Measurements from ENCODE around the gene SYMPK.
"Not testable (repeated sequence)": the region's sequence is repeated elsewhere in the genome, so short reads cannot be mapped to it uniquely, and the experiment has no call there.

The SYMPK gene

DNA sequence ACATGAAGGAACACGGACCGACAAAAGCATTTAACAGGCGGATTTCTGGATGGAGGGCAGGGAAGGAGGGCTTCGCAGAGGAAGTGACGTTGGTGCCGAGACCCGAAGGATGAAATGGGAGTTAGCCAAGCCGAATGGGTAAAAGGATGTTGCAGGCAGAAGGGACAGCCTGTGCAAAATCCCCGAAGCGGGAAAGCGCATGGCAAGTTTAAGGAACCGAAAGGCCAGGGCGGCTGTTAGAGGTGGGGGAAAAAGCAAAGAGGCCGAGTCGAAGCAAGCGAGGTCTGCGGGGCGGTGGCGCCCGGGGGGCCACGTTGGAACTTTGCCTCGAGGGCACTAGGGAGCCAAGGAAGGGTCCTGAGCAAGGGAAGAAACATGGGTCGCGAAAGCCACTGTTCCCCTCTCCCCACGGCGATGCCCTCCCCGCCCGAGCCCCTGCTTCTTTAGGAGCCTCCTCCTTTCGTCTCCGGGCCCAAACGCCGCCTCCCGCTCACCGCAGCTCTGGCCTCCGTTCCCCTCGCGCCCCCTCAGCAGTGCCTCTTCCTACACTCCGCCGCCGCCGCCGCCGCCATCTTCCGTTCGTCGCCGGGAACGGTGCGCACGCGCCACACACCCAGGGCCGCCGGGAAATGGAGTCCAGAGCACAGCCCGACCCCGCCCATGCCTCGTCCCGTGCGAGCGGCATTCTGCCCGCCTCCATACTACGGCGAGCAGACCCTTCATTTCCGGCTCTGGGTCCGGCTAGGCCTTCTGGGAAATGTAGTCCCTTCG, at the start of gene SYMPK:
Gene SYMPK, minus strand, starts transcription at position 584 of the 771 bp plus-strand sequence. CDS start 8,652 bp downstream, outside the sequence.
- DNase-seq (ENCODE audit: low spot score), result peak; percentile 99

DNA sequence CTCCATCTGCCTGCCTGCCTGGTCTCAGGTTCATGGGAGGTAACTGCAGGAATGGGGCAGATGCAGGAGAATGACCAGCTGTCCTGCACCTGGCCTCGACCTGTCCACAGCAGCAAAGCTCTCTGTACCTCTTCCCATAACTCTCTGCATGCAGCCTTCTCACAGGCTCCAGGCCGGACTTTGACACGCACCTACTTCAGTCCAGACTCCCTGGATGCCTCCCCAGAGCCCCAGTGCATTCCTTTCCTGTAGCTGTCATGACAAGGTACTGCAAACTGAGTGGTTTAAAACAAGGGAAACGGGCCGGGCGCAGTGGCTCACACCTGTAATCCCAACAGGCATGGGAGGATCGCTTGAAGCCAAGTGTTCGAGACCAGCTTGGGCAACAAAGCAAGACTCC, 48.3 kb upstream of the SYMPK start:
- peak; percentile 51 for DNase-seq (ENCODE audit: low spot score)

DNA sequence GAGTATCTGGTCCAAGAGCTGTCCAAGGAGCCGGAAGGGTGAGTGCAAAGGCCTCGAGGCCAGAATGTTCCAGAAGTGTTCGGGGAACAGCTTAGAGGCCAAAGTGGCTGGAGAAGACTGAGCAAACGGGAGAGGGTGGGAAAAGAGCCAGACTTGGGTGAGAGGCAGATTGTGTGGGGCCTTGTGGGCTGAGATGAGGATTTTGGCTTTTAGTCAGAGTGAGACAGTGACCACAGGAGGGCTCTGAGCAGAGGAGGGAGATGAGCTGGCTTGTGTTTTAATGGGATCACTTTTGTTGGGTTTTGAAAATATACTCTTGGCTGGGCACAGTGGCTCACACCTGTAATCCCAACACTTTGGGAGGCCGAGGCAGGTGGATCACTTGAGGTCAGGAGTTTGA, 46.0 kb upstream of the SYMPK start:
- DNase-seq (ENCODE audit: low spot score), result no peak

DNA sequence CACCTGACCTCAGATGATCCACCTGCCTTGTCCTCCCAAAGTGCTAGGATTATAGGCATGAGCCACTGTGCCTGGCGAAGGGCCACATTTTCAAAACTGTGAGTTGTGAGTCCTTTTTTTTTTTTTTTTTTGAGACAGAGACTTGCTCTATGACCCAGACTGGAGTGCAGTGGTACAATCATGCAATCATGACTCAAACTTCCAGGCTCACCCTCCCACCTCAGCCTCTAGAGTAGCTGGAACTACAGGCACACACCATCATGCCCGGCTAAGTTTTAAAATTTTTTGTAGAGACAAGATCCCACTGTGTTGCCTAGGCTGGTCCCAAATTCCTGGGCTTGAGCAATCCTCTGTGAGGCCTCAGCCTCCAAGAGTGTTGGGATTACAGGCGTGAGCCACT, 43.3 kb upstream of the SYMPK start:
- DNase-seq (ENCODE audit: low spot score), result no peak

DNA sequence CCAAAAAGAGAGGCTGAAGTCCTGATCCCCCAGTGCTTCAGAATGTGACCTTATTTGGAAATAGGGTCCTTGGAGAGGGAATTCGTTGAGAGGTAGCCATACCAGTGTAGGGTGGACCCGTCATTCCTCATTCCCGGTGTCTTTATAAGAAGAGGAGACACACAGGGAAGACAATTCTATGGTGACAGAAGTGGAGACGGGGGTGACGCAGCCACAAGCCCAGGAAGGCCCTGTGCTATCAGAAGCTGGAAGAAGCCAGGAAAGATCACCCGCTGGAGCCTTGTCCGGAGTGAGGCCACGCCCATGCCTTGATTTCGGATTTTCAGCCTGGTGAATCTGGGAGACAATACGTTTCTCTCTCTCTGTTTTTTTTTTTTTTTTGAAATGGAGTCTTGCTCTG, 42.1 kb upstream of the SYMPK start:
- no peak for DNase-seq (ENCODE audit: low spot score)

DNA sequence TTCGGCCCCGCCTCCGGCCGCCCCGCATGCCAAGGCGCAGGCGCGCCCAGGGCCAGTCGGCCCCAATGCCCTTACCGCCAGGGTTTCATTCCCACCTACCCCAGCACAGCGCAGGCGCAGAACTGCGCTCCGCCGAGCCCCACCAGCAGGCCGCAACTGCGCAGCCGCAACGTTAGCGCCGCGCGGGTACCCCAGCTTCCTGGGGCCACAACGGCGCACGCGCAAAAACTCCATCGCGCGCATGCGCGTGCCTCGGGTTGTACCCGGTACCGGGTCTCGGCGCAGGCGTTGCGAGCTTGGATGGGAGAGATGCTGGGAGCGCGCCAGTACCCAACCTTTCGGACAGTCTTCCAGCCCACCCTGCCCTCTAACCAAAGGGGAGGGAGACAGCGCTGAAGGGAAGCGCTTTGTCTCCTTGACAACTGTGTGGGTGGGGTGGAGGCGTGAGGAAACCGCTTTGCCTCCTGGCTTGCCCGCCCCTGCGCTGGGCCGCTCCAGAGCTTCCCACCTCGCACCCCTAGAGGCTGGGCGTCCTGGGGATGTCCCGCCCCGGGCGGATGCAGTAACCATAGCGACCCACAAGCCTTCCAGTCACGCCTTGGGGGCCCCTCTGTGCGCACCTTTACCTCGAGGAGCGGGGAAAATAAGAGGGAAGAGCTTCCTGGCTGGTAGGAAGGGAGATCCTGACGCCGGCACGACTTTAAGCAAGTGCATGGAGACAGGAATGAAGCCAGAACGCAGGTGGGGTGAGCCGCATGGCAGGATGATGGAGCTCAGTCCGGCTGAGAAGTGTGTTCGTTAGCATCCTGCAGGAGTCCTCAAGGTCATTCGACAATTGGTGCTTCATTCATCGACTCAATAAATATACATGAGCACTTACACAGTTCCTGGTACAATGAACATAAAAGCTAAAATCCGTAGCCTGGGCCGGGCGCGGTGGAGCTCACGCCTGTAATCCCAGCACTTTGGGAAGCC, 40.0 kb upstream of the SYMPK start:
- DNase-seq (ENCODE audit: low spot score), result peak; percentile 100

DNA sequence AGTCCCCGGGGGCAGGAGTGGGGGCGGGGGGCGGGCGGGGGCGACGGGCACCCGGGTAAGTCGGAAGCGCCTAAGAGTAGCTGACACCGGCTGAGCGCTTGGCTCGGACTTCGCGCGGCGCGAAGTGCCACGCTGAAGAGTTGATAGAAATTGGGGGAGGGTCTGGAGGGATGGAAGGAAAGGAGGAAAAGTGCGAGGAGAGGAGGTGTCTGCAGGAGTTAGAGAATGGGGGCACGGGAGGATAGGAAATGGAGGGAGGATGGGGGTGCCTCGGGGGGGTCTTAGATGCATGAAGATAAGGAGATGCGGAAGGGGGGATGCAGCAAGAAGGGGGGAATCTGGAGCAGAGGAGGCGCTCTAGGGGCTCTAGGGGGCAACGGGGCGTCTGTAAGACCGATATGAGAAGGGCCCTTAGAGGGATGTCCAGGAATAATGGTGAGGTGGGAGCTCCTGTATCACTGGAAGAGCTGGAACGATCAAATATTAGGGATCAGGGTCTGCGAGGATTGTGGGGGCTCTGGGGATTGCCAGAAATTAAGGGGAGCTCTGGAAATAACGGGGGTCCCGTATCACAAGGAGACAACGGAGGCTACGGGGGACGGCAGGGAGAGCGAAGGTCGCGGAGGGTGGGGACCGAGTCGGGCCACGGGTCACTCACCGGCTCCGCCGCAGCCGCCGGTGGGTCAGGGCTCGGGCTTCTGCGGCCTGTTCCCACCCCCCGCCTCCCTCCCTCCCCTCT, 39.1 kb upstream of the SYMPK start, which contains the start of gene MYPOP:
Gene MYPOP, minus strand, starts transcription at position 702 of the 739 bp plus-strand sequence. CDS start 840 bp downstream, outside the sequence.
- DNase-seq (ENCODE audit: low spot score), result peak; percentile 53

DNA sequence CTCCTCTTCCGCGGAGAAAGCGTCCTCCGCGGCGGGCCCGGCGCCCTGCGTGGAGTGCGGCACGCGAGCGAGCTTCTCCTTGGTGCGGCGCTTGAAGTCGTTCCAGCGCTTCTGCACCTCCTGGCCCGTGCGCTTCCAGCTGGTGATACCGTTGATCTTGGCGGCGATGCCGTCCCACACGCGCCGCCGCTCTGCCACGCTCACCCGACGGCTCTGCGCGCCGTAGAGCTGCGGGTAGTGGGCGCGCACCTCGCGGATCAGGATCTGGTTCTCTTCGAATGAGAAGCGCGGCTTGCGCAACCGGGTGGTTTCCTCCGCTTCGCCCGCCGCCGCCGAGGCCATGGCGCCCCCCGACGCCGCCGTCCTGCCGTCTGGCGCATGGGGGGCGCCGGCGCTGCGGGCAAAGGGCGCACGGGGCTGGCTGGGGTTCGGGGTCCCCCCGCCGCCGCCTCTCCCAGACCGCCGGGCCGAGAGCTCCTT, 38.5 kb upstream of the SYMPK start:
- no peak for DNase-seq (ENCODE audit: low spot score)

DNA sequence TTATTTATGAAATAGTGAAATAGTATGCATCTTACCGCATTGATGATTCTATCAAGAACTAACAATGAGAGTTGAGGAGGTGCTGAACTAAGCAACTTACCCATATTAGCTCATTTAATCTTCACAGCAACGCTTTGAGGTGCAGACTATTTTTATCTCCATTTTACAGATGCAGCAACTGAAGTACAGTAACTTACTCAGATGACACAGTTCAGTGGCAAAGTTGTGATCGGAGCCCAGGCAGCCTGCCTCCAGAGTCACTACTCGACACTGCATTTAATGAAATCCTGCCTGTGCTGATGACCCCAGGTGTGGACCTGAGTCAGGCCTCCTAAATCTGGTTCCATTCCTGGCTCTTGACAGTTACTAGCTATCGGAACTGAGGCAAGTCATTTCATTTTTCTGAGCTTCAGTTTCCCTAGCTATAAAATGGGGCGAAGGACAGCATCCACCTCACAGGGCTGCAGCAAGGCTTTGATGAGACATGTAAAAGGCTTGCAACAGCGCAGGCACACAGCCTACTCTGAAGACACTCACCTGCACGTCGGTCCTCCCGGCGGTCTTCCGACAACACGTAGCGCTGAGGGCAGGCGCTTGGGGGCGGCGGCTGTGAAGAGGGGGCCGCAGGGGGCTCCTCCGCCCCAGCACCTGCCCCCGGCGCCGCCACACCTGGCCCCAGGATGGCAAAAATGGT, 37.9 kb upstream of the SYMPK start:
- no peak for DNase-seq (ENCODE audit: low spot score)

DNA sequence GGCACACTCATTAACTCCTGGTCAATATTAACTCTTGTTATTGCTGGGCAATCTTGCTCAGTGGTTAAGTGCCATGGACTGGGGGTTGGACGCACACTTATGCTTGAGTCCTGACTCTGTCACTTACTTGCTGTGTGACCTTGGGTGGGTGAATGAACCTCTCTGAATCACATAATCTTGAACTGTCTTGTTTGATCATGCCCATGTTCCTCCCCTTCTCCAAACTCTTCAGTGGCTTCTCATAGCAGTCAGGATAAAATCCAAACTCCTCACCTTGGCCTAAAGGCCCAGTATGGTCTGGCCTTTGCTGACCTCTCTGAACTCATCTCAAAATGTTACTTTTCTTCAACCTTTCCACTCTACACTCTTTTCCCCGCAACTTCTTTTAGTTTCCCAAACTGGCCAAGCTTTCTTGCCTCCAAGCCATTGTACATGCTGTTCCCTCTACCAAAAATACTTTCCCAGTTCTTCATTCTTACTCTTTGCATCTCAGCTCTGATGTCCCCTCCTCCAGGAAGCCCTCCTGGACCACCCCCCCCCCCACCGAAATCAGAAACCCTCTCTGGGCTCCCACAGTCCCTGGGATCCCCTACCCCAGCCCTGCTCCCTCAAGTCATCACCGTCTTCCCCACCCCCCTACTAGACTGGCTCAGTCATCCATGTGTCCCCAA, 37.1 kb upstream of the SYMPK start:
- DNase-seq (ENCODE audit: low spot score), result no peak

DNA sequence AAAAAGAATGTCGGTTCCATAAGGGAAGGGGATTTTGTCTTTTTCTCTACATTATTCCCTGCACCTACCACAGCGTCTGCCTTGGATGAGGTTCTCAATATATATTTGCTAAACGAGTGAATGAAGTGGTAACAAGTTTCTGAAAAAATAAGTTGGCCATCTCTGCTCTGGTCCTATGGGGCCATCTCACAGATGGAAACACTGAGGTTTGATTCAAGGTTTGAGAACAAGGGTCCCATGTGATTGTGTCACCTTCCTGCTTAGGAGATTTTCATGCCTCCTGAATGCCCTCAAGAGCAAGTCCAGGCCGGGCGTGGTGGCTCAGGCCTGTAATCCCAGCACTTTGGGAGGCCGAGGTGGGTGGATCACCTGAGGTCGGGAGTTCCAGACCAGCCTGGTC, 36.3 kb upstream of the SYMPK start:
- DNase-seq (ENCODE audit: low spot score), result no peak

DNA sequence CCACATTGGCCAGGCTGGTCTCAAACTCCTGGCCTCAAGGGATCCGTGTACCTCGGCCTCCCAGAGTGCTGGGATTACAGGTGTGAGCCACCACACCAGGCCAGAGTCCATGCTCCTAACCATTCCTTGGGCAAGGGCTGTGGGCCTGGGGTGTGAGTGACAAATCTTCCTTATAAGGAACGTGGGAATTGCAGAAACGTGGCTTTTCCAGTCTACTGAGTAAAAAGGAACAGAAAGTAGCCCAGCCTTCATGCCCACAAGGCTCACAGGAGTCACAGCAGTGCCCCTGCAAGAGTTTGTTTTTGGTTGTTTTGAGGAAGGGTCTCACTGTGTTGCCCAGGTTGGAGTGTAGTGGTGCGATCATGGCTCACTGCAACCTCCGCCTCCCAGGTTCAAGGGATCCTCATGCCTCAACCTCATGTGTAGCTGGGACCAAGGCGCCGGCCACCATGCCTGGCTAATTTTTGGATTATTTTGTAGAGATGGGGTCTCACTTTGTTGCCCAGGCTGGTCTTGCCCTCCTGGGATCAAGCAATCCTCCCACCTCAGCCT, 34.4 kb upstream of the SYMPK start:
- DNase-seq (ENCODE audit: low spot score), result no peak

DNA sequence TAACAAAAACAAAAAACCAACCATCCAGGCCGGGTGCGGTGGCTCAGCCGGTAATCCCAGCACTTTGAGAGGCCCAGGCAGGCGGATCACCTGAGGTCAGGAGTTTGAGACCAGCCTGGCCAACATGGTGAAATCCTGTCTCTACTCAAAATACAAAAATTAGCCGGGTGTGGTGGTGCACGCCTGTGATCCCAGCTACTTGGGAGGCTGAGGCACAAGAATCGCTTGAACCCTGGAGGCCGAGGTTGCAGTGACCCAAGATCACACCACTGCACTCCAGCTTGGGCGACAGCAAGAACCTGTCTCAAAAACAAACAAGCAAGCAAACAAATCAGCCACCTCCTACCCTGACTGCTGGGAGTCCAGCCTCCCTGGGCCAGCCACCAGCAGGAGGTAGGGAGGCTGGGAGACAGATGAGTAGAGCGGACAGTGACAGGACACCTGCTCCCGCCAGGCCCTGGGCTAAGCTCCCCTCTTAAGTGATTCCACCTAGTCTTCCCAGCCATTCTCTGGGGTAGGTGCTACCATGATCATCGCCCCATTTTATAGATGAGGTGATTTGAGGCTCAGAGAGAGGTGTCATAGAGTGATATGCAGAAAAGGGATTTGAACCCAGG, 33.1 kb upstream of the SYMPK start:
- not testable (repeated sequence) for DNase-seq (ENCODE audit: low spot score)

DNA sequence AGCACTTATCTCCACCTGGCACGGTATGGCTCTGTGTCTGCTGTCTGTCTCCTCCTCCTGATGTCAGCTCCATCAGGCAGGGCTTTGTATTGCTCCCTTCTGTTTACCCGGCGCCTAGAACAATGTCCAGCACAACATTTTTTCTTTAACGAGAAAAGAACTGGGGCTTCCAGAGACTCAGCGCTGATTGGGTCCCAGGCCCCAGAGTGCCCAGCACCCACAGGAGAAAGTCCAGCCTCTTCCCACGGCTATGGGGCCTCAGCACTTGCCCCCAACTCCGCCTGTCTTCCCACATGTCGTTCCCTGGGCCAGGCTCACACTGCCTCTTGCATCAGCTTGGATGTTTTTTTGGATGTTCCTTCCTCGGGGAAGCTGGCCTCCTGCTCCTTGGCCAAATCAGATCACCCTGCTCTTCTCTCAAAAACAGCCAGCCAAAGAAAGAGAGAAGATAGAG, 32.6 kb upstream of the SYMPK start:
- no peak for DNase-seq (ENCODE audit: low spot score)

DNA sequence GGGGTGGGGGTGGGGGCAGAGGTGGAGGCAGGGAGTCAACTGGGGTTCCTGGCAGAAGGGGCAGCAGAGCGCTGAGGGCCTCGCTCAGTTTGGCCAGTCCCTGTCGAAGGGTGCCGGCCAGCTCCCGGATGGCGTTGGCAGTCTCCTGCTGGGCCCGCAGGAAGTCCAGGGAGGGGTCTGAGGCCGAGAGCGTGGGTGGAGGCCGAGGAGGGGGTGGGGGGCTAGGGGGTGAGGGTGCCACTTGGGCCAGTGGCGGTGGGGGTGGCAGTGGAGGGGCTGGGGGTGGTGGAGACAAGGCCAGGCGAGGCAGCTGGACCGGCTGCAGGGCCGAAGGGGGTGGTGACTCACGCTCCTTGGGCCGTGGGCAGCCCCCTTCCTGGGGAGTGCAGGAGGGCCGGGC, 27.9 kb upstream of the SYMPK start:
- DNase-seq (ENCODE audit: low spot score), result no peak

DNA sequence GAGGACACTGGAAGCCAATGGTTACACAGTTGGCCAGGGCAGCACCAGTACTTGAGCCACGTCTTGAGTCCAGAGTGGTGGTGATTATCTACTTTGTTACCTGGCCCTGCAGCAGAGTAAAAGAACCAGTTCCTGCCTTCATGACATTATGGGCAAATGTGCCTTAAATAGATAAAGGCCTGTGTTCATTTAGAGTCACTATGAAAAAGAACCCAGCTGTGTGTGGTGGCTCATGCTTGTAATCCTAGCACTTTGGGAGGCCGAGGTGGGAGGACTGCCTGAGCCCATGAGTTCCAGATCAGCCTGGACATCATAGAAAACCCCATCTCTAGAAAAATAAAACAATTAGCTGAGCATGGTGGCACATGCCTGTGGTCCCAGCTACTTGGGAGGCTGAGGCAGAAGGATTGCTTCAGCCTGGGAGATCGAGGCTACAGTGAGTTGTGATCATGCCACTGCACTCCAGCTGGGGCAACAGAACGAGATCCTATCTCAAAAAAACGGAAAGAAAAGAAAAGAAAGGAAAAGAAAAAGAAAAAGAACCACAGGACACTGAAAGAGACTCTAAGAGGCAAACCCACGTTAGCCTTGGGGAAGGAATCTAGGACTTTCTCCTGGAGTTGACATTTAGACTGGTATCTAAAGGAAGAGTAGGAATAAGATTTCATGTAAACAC, 26.4 kb upstream of the SYMPK start:
- DNase-seq (ENCODE audit: low spot score), result no peak

DNA sequence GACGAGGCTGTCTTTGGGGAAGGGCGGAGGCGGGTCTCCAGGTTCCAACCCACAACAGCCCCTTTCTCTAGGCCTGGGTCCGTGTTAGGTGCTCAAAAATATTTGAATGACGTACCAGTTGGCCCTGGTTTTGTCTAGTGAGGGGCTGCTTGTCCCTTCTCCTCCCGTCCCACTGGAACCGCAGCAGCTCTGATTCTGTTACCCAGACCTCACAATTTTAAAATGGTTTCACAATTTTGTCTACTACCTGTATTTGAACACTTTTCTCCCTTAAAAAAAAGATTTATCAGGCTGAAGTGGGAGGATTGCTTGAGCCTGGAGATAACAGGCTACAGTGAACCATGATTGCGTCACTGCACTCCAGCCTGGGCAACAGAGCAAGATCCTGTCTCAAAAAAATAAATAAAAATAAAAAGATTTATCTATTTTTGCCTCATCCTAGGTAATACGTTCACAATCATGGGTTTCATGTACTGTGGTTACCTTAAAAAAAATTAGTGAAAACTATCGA, 24.3 kb upstream of the SYMPK start:
- no peak for DNase-seq (ENCODE audit: low spot score)

DNA sequence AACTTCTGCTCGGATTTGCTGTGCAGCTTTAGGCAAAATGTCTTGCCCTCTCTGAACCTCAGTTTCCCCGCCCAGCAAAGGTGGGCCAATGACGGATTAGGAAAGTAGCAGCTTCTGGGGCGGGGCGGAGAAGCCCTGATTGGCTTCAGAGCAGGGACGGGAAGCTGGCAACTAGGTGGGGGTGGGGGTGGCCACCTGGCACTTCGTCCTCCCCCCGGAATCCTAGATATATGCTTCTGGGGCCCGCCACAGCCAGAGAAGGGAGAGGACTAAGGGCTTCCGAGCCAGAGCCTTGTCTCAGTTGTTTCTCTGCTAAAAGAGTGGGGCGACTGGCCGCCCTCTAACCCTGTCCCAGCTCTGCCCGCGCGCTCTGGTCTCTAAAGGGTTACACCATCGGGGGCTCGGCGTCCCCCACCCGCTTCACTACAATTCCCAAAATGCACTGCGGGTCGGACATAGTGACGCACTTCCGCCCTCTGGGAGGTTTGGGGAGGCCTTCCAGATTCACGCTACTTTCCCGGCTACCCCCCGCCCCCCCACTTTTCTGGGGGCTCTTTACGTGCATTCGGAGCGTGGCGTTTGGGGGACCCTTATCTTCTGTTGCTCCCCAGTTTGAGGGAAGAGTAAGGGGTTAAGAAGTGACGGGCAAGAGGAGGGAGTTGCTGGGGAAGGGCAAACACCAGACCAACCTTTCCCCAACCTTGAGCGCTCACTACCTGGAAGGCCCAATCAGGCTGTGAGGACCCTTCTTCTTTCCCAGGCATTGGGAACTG, 23.7 kb upstream of the SYMPK start:
- peak; percentile 96 for DNase-seq (ENCODE audit: low spot score)
